BLaER1 treated with 17β-estradiol and CSF1 and Interleukin-3, amounts not matched to agents 10 nM and 100 nM (cell line): ENCODE measurements around the gene B3GNT9.
A peak's percentile ranks its signal among the peaks of the same experiment; 100 is the strongest.

Experiments
- H3K27ac ChIP-seq, 11 experiments: shearing (Covaris generic); formaldehyde crosslinking; 2 replicates each; pipeline ENCODE4 v1.8.1; 2022
- H3K27me3 ChIP-seq, 11 experiments: shearing (Covaris generic); formaldehyde crosslinking; 2 replicates each; pipeline ENCODE4 v1.8.1; 2022
- H3K36me3 ChIP-seq, 11 experiments: shearing (Covaris generic); formaldehyde crosslinking; 2 replicates each; pipeline ENCODE4 v1.8.1; 2022
- H3K4me1 ChIP-seq, 10 experiments: shearing (Covaris generic); formaldehyde crosslinking; 2 replicates each; pipeline ENCODE4 v1.8.1; 2022
- H3K4me2 ChIP-seq, 11 experiments: shearing (Covaris generic); formaldehyde crosslinking; 2 replicates each; pipeline ENCODE4 v1.8.1; 2022
- H3K4me3 ChIP-seq, 10 experiments: shearing (Covaris generic); formaldehyde crosslinking; 2 replicates each; pipeline ENCODE4 v1.8.1; 2022
- H3K9ac ChIP-seq, 11 experiments: shearing (Covaris generic); formaldehyde crosslinking; 2 replicates each; pipeline ENCODE4 v1.8.1; 2022
- H3K9me3 ChIP-seq, 11 experiments: shearing (Covaris generic); formaldehyde crosslinking; replicated peaks in 1 of 11; 2 replicates each; pipeline ENCODE4 v1.8.1; 2022
- H4K20me1 ChIP-seq, 11 experiments: shearing (Covaris generic); formaldehyde crosslinking; 2 replicates each; pipeline ENCODE4 v1.8.1; 2022
- Cebpa-rat ChIP-seq, 11 experiments: shearing (Covaris generic); IDR thresholded peaks; 2 replicates each; pipeline ENCODE4 v1.8.1; 2022

The B3GNT9 gene

DNA sequence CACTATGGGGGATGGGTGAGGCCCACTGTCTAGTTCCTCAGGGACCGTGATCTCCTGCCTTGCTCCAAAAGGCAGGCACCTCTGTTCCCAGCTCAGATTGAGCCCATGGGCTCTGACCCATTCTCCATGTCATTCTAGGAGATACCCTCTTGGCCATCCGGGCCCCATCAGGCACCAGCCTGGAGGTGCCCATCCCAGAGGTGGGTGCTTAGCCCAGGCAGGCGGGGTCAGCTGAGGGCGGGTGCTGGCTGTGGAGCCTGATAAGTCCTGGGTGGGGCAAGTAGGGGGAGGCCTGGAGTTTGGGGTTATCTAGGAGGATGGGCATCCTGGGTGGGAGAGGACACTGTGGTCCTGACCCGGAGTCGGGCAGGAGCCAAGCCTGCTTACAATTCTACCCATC, 43.5 kb upstream of the B3GNT9 start:
- Histone ChIP-seq H3K36me3 (peaks cover 42 to 65% (median 61%) of the 10 kb centered on the region in 11 experiments), H3K4me1 (peaks cover 60 to 86% (median 70%) of the 10 kb centered on the region in 10 experiments), H3K27ac (peak overlapping the region in 5 of 11 experiments; percentile 15 to 94 (median 88); a peak in 7 of 22 replicates), H3K9me3 (no peaks in the 10 kb centered on the region), H4K20me1 (peaks cover 28 to 71% (median 68%) of the 10 kb centered on the region in 11 experiments; a peak in 21 of 22 replicates), H3K4me2 (peak overlapping the region; percentile 94 to 100 (median 99); a peak in 18 of 22 replicates), H3K9ac (peak overlapping the region; percentile 90 to 98 (median 95); a peak in 20 of 22 replicates), H3K4me3 (peak overlapping the region in 3 of 10 experiments; percentile 89 to 100 (median 96); a peak in 2 of 20 replicates), H3K27me3 (no peaks in the 10 kb centered on the region)
- no peak for TF ChIP-seq Cebpa-rat (IDR thresholded peaks at IDR 0.05)

DNA sequence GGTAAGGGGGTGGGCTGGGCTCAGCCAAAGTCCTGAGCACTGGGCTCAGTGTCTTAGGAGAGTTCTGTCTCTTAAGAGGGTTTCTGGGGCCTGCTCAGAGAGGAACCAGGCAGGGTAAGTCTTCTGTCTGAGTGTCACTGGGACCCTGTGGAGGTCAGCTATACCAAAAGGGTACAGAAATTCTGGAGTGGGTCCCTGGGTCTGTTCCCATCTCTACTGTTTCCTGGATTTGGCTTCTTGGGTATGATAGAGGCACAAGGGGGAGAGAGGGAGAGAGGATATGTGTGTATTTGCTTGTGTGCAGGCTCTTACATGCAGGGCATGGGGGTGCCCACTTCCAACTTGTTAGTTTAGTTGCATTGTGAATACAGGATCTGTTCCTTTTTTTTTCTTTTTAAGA, 42.7 kb upstream of the B3GNT9 start:
- Histone ChIP-seq H3K4me2 (peak overlapping the region; percentile 94 to 100 (median 99)), H3K36me3 (peaks cover 42 to 59% (median 56%) of the 10 kb centered on the region in 11 experiments), H3K9ac (peak overlapping the region; percentile 90 to 98 (median 95)), H3K4me3 (peak overlapping the region; percentile 89 to 100 (median 96)), H4K20me1 (peaks cover 28 to 64% (median 61%) of the 10 kb centered on the region in 11 experiments; a peak in 21 of 22 replicates), H3K27ac (peak overlapping the region in 10 of 11 experiments; percentile 86 to 95 (median 92); a peak in 18 of 22 replicates), H3K4me1 (peaks cover 53 to 82% (median 67%) of the 10 kb centered on the region in 10 experiments), H3K9me3 (no peaks in the 10 kb centered on the region), H3K27me3 (no peaks in the 10 kb centered on the region)
- no peak for TF ChIP-seq Cebpa-rat (IDR thresholded peaks at IDR 0.05)

DNA sequence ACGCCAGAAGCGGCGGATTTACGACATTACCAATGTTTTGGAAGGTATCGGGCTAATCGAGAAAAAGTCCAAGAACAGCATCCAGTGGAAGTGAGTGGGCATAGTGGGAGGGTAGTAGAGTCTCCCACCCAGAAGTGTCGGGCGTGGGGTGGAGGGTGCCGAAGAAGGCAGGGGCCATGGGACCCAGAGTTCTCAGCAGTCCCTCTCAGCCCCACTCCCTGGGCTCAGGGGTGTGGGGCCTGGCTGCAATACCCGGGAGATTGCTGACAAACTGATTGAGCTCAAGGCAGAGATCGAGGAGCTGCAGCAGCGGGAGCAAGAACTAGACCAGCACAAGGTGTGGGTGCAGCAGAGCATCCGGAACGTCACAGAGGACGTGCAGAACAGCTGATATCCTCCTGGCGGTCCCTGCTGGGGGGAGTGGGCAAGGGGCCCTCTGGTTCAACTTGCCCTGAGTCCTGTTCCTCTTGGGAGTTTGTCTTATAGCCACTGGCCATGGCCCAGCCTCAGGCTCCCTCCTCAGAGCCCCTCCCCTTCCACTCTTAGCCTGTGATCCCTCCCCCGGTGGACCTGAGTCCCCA, 42.1 kb upstream of the B3GNT9 start:
- Histone ChIP-seq H3K4me1 (peaks cover 47 to 75% (median 61%) of the 10 kb centered on the region in 10 experiments), H3K4me3 (peak overlapping the region; percentile 89 to 100 (median 96)), H4K20me1 (peaks cover 25 to 58% (median 54%) of the 10 kb centered on the region in 11 experiments; a peak in 21 of 22 replicates), H3K36me3 (peaks cover 40 to 52% (median 50%) of the 10 kb centered on the region in 11 experiments), H3K4me2 (peak overlapping the region; percentile 94 to 100 (median 99)), H3K9me3 (no peaks in the 10 kb centered on the region), H3K9ac (peak overlapping the region; percentile 90 to 98 (median 95)), H3K27ac (peak overlapping the region; percentile 79 to 95 (median 91)), H3K27me3 (no peaks in the 10 kb centered on the region)
- no peak for TF ChIP-seq Cebpa-rat (IDR thresholded peaks at IDR 0.05)

DNA sequence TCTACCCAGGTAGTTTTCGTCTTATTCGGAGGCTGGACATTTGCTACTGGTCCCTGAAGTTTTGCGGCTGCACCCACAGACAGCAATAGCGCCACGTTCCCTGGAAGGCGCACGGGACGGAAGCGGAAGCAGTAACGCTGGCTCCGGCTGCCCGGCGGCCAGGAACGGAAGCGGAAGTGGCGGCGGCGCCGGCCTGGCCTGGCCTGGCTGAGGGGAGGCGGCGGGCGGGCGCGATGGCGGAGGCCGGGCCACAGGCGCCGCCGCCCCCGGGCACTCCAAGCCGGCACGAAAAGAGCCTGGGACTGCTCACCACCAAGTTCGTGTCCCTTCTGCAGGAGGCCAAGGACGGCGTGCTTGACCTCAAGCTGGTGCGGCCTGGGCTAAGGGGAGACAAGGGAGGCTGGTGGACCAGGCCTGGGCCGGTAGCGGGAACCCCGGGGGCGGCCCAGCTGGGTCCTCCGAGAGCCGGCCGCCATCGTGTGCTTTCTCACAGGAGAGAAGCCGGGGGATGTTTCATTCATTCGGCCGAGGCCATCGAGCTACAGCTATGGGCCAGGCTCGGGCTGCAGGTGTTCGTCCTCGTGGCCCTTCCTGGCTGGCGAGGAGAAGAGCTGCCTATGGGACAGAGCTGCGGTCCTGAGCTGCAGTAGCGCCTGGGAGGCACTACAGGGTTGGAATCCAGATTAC, 41.3 kb upstream of the B3GNT9 start, which contains the start of gene E2F4:
TSS of gene E2F4 (plus strand) at position 161 of the 687 bp plus-strand sequence. CDS start at position 234, 73 bp downstream.
- Histone ChIP-seq H3K4me2 (peak within 1 kb of the TSS; percentile 94 to 100 (median 99)), H3K27ac (peak within 1 kb of the TSS; percentile 79 to 95 (median 91)), H3K36me3 (peaks cover 32 to 45% (median 42%) of the 10 kb centered on the region in 11 experiments), H3K4me1 (peaks cover 39 to 68% (median 53%) of the 10 kb centered on the region in 10 experiments), H3K9ac (peak within 1 kb of the TSS; percentile 90 to 98 (median 95)), H3K4me3 (peak within 1 kb of the TSS; percentile 89 to 100 (median 96)), H3K9me3 (no peaks in the 10 kb centered on the region), H4K20me1 (peaks cover 18 to 50% (median 47%) of the 10 kb centered on the region in 11 experiments; a peak in 21 of 22 replicates), H3K27me3 (no peaks in the 10 kb centered on the region)
- TF ChIP-seq Cebpa-rat (IDR thresholded peaks at IDR 0.05) = no peak

DNA sequence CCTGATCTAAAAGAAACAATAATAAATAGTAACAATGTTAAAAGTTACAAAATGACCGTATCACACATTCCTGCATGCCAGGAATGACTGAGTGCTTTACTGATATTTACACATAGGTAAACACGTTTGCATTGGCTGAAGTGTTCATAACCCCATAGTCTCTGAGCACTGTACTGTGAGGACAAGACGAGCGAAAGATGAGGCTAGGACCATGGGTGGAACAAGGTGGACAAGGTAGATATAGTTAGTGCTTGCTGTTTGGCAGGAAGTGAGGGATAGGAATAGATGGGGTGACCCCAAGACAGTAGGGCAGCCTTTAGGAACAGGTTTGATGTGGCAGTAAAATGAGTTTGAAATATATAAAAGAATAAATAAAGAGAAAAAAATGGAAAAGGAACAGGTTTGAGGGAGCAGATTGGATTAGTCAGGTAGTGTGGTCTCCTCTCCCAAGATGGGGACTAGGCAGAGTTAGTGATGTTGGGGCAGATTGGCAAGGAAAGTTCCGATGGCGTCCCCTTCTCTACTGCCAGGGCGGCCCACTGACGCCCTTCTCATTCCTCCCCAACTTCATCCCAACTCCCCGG, 40.7 kb upstream of the B3GNT9 start:
- Histone ChIP-seq H3K4me2 (peak overlapping the region; percentile 48 to 100 (median 81)), H3K9me3 (no peaks in the 10 kb centered on the region), H3K36me3 (peaks cover 26 to 38% (median 36%) of the 10 kb centered on the region in 11 experiments), H3K27ac (peak overlapping the region in 4 of 11 experiments; percentile 91 to 95 (median 94); a peak in 8 of 22 replicates), H4K20me1 (peaks cover 12 to 44% (median 41%) of the 10 kb centered on the region in 11 experiments; a peak in 21 of 22 replicates), H3K27me3 (peaks cover 0 to 2% (median 0%) of the 10 kb centered on the region in 11 experiments; a peak in 3 of 22 replicates), H3K4me3 (peak overlapping the region; percentile 89 to 100 (median 96); a peak in 19 of 20 replicates), H3K4me1 (peaks cover 39 to 61% (median 48%) of the 10 kb centered on the region in 10 experiments), H3K9ac (peak overlapping the region in 7 of 11 experiments; percentile 92 to 98 (median 96); a peak in 13 of 22 replicates)
- TF ChIP-seq Cebpa-rat (IDR thresholded peaks at IDR 0.05) = no peak

DNA sequence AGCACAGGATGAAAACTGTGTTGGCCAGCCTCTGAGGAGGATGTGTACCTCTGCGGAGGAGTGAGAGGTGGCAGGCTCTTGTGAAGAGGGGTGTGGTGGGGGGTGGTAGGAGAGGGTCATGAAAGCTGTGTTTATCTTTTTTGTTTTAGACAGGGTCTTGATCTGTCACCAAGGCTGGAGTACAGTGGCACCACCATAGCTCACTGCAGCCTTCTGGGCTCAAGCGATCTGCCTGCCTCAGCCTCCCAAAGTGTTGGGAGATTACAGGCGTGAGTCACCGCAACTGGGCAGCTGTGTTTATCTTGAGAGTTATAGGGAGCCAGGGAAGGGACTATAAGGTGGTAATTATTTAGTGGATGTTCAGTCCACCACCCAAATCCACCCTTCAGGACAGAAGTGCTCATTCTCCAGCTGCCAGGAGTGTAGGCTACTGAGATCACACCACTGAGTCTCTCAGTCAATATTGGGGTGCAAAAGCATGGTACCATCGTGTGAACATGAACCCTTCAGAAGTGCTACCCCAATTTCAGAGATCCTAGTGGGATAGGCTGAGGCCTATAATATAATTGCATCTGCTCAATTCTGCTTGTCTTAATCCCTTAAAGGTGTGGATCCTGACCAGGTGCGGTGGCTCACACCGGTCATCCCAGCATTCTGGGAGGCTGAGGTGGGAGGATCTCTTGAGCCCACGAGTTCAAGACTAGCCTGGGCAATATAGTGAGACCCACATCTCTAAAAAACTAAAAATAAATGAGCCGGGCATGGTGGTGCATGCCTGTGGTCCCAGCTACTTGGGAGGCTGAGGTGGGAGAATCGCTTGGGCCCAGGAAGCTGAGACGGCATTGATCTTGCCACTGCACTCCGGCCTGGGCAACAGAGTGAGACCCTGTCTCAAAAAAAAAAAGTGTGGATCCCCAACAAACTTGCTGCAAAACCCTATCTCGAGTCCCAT, 39.9 kb upstream of the B3GNT9 start:
- H3K4me1 ChIP-seq = peaks cover 39 to 58% (median 50%) of the 10 kb centered on the region in 10 experiments
- no peak overlapping the region for H3K27ac ChIP-seq
- no peak for TF ChIP-seq Cebpa-rat (IDR thresholded peaks at IDR 0.05)
- H3K9me3 ChIP-seq = no peaks in the 10 kb centered on the region
- peaks cover 18 to 31% (median 28%) of the 10 kb centered on the region in 11 experiments for H3K36me3 ChIP-seq
- peaks cover 0 to 9% (median 3%) of the 10 kb centered on the region in 11 experiments; a peak in 11 of 22 replicates for H3K27me3 ChIP-seq
- peak overlapping the region in 9 of 11 experiments; percentile 49 to 100 (median 81); a peak in 13 of 22 replicates for H3K4me2 ChIP-seq
- H3K9ac ChIP-seq = no peak overlapping the region
- peaks cover 11 to 42% (median 34%) of the 10 kb centered on the region in 11 experiments; a peak in 21 of 22 replicates for H4K20me1 ChIP-seq
- no peak overlapping the region for H3K4me3 ChIP-seq

DNA sequence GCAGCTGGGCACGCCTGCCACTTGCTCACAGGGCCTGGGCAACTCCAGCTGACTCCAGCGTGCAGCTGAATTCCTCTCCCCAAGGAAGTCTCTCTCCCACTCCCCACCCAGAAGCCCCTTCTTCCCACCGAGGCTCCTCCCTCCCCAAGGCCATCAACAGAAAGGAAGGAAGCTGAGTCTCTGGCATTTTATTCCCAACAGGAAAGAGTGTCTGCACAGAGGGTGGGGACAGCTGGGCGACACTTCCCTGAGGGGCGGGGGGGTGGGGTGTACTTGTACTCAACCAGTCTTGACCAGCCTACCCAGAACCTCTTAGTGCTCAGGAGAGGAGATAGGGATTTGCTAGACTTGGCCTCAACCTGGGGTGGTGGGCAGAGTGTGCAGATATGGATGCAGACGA, 39.2 kb upstream of the B3GNT9 start, which contains the start of gene EXOC3L1:
TSS of gene EXOC3L1 (minus strand) at position 96 of the 400 bp plus-strand sequence. CDS start 460 bp downstream, outside the sequence.
- no peaks in the 10 kb centered on the region for H3K9me3 ChIP-seq
- H3K36me3 ChIP-seq = peaks cover 11 to 24% (median 21%) of the 10 kb centered on the region in 11 experiments
- 0 out of 22 replicates have a peak within 1 kb of the TSS, but pooled peaks of 1 of the 11 experiments have one; percentile 24 for H3K9ac ChIP-seq
- H4K20me1 ChIP-seq = peaks cover 5 to 40% (median 30%) of the 10 kb centered on the region in 11 experiments; a peak in 21 of 22 replicates
- H3K27ac ChIP-seq = no peak within 1 kb of the TSS
- no peak within 1 kb of the TSS for H3K4me3 ChIP-seq
- peaks cover 2 to 16% (median 8%) of the 10 kb centered on the region in 11 experiments for H3K27me3 ChIP-seq
- peak within 1 kb of the TSS in 10 of 11 experiments; percentile 9 to 100 (median 68); a peak in 14 of 22 replicates for H3K4me2 ChIP-seq
- TF ChIP-seq Cebpa-rat (IDR thresholded peaks at IDR 0.05) = no peak
- peaks cover 40 to 58% (median 53%) of the 10 kb centered on the region in 10 experiments for H3K4me1 ChIP-seq
